SK-N-SH (cell line): ENCODE results near the gene PIP5K1C. TPM values are rescaled to one million over a fixed set of nuclear protein-coding genes. Genes with fewer than 3 reads are reported as not detected.

Experiments used
- CTCF ChIA-PET: fragments of 300-600, 350-600 bp; formaldehyde crosslinking; extraction: SDS; loops from one replicate; lab custom pipeline; 2021; lab: Yijun Ruan, JAX
- POLR2A ChIA-PET: fragments of 350-600 bp; sonication (Branson Sonifier 250); formaldehyde crosslinking; extraction: SDS; loops from one replicate; lab custom pipeline; 2020; ENCODE audit warnings: antibody characterized with exemption, inconsistent platforms; lab: Yijun Ruan, JAX
- DNase-seq: peaks from one replicate; pipeline ENCODE4 v3.0.0; 2012
- H2AFZ ChIP-seq: fragments of 200-600 bp; sonication (generic); 2 replicates; pipeline ENCODE4 v1.8.1; 2016; ENCODE audit warnings: antibody characterized with exemption, mild to moderate bottlenecking, low read depth
- H3F3A ChIP-seq: fragments of 200-600 bp; sonication (generic); replicated peaks from 2 replicates; pipeline ENCODE3; 2016; ENCODE audit warnings: antibody characterized with exemption, mild to moderate bottlenecking; ENCODE audit not compliant: insufficient read depth
- H3K27ac ChIP-seq, 2 experiments: fragments of 200-500 bp in 1 of 2; fragments of 200-600 bp in 1 of 2; sonication (Bioruptor generic) in 1 of 2; sonication (generic), shearing (Covaris generic) in 1 of 2; 2 replicates each; pipeline versions ENCODE4 v1.5.1 to v1.6.1; 2014 to 2016; ENCODE audit warnings: low read depth in 2 of 2, inconsistent platforms in 1 of 2, low read length in 1 of 2, mild to moderate bottlenecking in 1 of 2, mixed read lengths in 1 of 2
- H3K27me3 ChIP-seq: fragments of 200-600 bp; sonication (generic), shearing (Covaris generic); 2 replicates; pipeline ENCODE4 v1.6.1; 2016; ENCODE audit warnings: mixed run types; ENCODE audit not compliant: insufficient read depth
- H3K36me3 ChIP-seq, 2 experiments: fragments of 200-500 bp in 1 of 2; fragments of 200-600 bp in 1 of 2; sonication (Bioruptor generic) in 1 of 2; sonication (generic) in 1 of 2; replicated peaks in 1 of 2; 2 replicates each; pipeline versions ENCODE3 to v1.5.1; 2014 to 2016; ENCODE audit warnings: low read length in 1 of 2, mild to moderate bottlenecking in 1 of 2; ENCODE audit not compliant: insufficient read depth in 2 of 2, control insufficient read depth in 1 of 2
- H3K4me1 ChIP-seq, 2 experiments: fragments of 200-500 bp in 1 of 2; fragments of 200-600 bp in 1 of 2; sonication (Bioruptor generic) in 1 of 2; sonication (generic), shearing (Covaris generic) in 1 of 2; 2 replicates each; pipeline versions ENCODE4 v1.5.1 to v1.6.1; 2014 to 2016; ENCODE audit warnings: low read depth in 1 of 2, low read length in 1 of 2, mixed run types in 1 of 2; ENCODE audit not compliant: insufficient read depth in 2 of 2, control insufficient read depth in 1 of 2
- H3K4me2 ChIP-seq: fragments of 200-600 bp; sonication (generic), shearing (Covaris generic); 2 replicates; pipeline ENCODE4 v1.6.1; 2017; ENCODE audit warnings: mixed run types
- H3K4me3 ChIP-seq, 2 experiments: fragments of 200-500 bp in 1 of 2; fragments of 200-600 bp in 1 of 2; sonication (Bioruptor generic) in 1 of 2; sonication (generic), shearing (Covaris generic) in 1 of 2; 2 replicates each; pipeline versions ENCODE4 v1.5.1 to v1.8.1; 2014 to 2016; ENCODE audit warnings: low read depth in 2 of 2, inconsistent platforms in 1 of 2, low read length in 1 of 2, mild to moderate bottlenecking in 1 of 2, mixed read lengths in 1 of 2, moderate library complexity in 1 of 2
- H3K79me2 ChIP-seq: fragments of 200-600 bp; sonication (generic); 2 replicates; pipeline ENCODE4 v1.8.1; 2017; ENCODE audit warnings: mild to moderate bottlenecking; ENCODE audit not compliant: insufficient read depth
- H3K9ac ChIP-seq: fragments of 200-600 bp; sonication (generic); 2 replicates; pipeline ENCODE4 v1.6.1; 2017; ENCODE audit warnings: mixed run types
- H3K9me2 ChIP-seq: fragments of 200-600 bp; sonication (generic); 2 replicates; pipeline ENCODE4 v1.6.1; 2017; ENCODE audit warnings: mixed run types
- H3K9me3 ChIP-seq: fragments of 200-600 bp; sonication (generic); 2 replicates; pipeline ENCODE4 v1.6.1; 2017; ENCODE audit warnings: mixed run types, mild to moderate bottlenecking, moderate library complexity
- H4K20me1 ChIP-seq: fragments of 200-600 bp; sonication (generic); 2 replicates; pipeline ENCODE4 v1.6.1; 2017; ENCODE audit warnings: mild to moderate bottlenecking, mixed run types; ENCODE audit not compliant: insufficient read depth
- FOXJ3 ChIP-seq: sonication (generic); formaldehyde crosslinking; IDR thresholded peaks from 2 replicates; pipeline ENCODE4 v1.5.1; 2020; ENCODE audit warnings: mild to moderate bottlenecking, missing genetic modification reagents
- JUND ChIP-seq: IDR thresholded peaks from 2 replicates; pipeline ENCODE4 v1.4.0; 2012
- MEF2A ChIP-seq: IDR thresholded peaks from 2 replicates; pipeline ENCODE4 v1.4.0; 2012; ENCODE audit warnings: low read depth, borderline replicate concordance
- MXI1 ChIP-seq: IDR thresholded peaks from 2 replicates; pipeline ENCODE4 v1.6.1; 2012; ENCODE audit warnings: mild to moderate bottlenecking, low read depth, low read length, improper control_type of control experiment
- POLR2AphosphoS5 ChIP-seq: IDR thresholded peaks from 2 replicates; pipeline ENCODE4 v1.6.1; 2012; ENCODE audit warnings: low read depth, low read length
- RAD21 ChIP-seq: IDR thresholded peaks from 2 replicates; pipeline ENCODE4 v1.6.1; 2012; ENCODE audit warnings: mild to moderate bottlenecking, low read length
- RCOR1 ChIP-seq: fragments of 150-350 bp; IDR thresholded peaks from 2 replicates; pipeline ENCODE4 v1.6.1; 2017; ENCODE audit warnings: antibody characterized with exemption, low read length
- REST ChIP-seq: IDR thresholded peaks from 2 replicates; pipeline ENCODE4 v1.6.1; 2012; ENCODE audit warnings: mild to moderate bottlenecking, low read depth, low read length, moderate library complexity
- TAF1 ChIP-seq: IDR thresholded peaks from 2 replicates; pipeline ENCODE4 v1.6.1; 2012; ENCODE audit warnings: low read depth, mild to moderate bottlenecking, low read length, moderate library complexity, borderline replicate concordance
- TCF12 ChIP-seq: IDR thresholded peaks from 2 replicates; pipeline ENCODE4 v1.4.0; 2012
- TEAD4 ChIP-seq: IDR thresholded peaks from 2 replicates; pipeline ENCODE4 v1.4.0; 2012; ENCODE audit warnings: mild to moderate bottlenecking, borderline replicate concordance; ENCODE audit not compliant: insufficient read depth
- USF2 ChIP-seq: fragments of 150-350 bp; IDR thresholded peaks from 2 replicates; pipeline ENCODE4 v1.6.1; 2017; ENCODE audit warnings: antibody characterized with exemption, low read length, low read depth, borderline replicate concordance
- ZBTB33 ChIP-seq: IDR thresholded peaks from 2 replicates; pipeline ENCODE4 v1.4.0; 2012; ENCODE audit warnings: low read depth, borderline replicate concordance
- WGBS: methylation state at CpG from one replicate; pipeline ENCODE4 v1.1.6; 2017; ENCODE audit warnings: low lambda C conversion rate; 5-methylcytosine and 5-hydroxymethylcytosine counted together
- polyA plus RNA-seq, 3 experiments: library from polyadenylated mRNA; depleted of rRNA; stranded (reverse); fragments of >200 nt; gene quantifications; 2 replicates each; pipeline ENCODE4 v1.2.3, GENCODE V29; 2012

The PIP5K1C gene
- polyA plus RNA-seq, 1 of the 3 experiments (the other 2 are of a cell fraction) = 12.3 TPM

- ChIA-PET CTCF (interaction anchor here (1.2 to 2.8 kb wide), 2 partner anchors 29 to 70 kb away, joined by 4 to 11 read pairs; partner anchors contain the start of gene GIPC3), POLR2A (no interaction called here)
- H3F3A ChIP-seq = no peaks in the 10 kb centered on the region
- no peak for TF ChIP-seq FOXJ3 (CRISPR knock-in tag)
- TF ChIP-seq MEF2A = no peak
- TF ChIP-seq ZBTB33 = no peak
- no peak for TF ChIP-seq RAD21
- no peak for TF ChIP-seq USF2
- no peak for TF ChIP-seq TEAD4
- no peak for TF ChIP-seq JUND
- TF ChIP-seq, all 33 proteins: peak for 0
- Histone ChIP-seq H3K4me1 (peaks cover 0 to 3% of the 10 kb centered on the region in 2 experiments; a peak in 1 of 4 replicates), H4K20me1 (no peaks in the 10 kb centered on the region), H3K9me2 (no peaks in the 10 kb centered on the region), H3K4me3 (no peak overlapping the region), H3K27me3 (no peaks in the 10 kb centered on the region), H3K79me2 (no peaks in the 10 kb centered on the region), H3K36me3 (peaks cover 0 to 32% of the 10 kb centered on the region in 2 experiments), H3K4me2 (no peak overlapping the region), H2AFZ (no peak overlapping the region), H3K9ac (no peak overlapping the region), H3K9me3 (no peaks in the 10 kb centered on the region), H3K27ac (no peak overlapping the region)
- no peak for DNase-seq
- 92% methylated on average over 17 of the region's 18 CpGs for WGBS
These were observed 85.3 kb downstream of the PIP5K1C start for GRCh38 chr19:3614858-3615505.

GRCh38 chr19:3613818-3614661 lies 86.2 kb downstream of the PIP5K1C start:
- Histone ChIP-seq H3K9me2 (no peaks in the 10 kb centered on the region), H3K4me3 (no peak overlapping the region), H3K4me2 (no peak overlapping the region), H3F3A (no peaks in the 10 kb centered on the region), H3K27me3 (no peaks in the 10 kb centered on the region), H4K20me1 (no peaks in the 10 kb centered on the region), H3K27ac (no peak overlapping the region; a peak in 1 of 4 replicates), H3K9me3 (no peaks in the 10 kb centered on the region), H3K4me1 (peaks cover 0 to 3% of the 10 kb centered on the region in 2 experiments; a peak in 1 of 4 replicates), H3K36me3 (peaks cover 0 to 29% of the 10 kb centered on the region in 2 experiments), H3K79me2 (no peaks in the 10 kb centered on the region), H3K9ac (no peak overlapping the region), H2AFZ (no peak overlapping the region)
- ChIA-PET CTCF (interaction anchor here (2.8 kb wide), 1 partner anchor 28 kb away, joined by 11 read pairs; the partner anchor contains the start of gene GIPC3), POLR2A (no interaction called here)
- DNase-seq = no peak
- 94% methylated on average over 20 of the region's 39 CpGs for WGBS
- TF ChIP-seq ZBTB33 (no peak), POLR2AphosphoS5 (no peak), MXI1 (no peak), USF2 (no peak), TCF12 (no peak), TAF1 (no peak), REST (no peak), FOXJ3 (CRISPR knock-in tag) (no peak), RCOR1 (no peak)
